Testis (tissue), 3 donors: ENCODE results near the gene COX7A1. TPM values are rescaled to one million over a fixed set of nuclear protein-coding genes. Genes with fewer than 3 reads are reported as not detected.
"Not testable (repeated sequence)": the region's sequence is repeated elsewhere in the genome, so short reads cannot be mapped to it uniquely, and the experiment has no call there.

Experiments
- DNase-seq: peaks from one replicate; pipeline ENCODE4 v3.0.0-alpha.2; 2019
- H3K27ac ChIP-seq, 2 donors: fragments of 200-600 bp; sonication (generic); one replicate each; pipeline ENCODE4 v1.5.1; 2019
- H3K27me3 ChIP-seq: fragments of 200-600 bp; sonication (generic); one replicate; pipeline ENCODE4 v1.5.1; 2019
- H3K36me3 ChIP-seq: fragments of 200-600 bp; sonication (generic); one replicate; pipeline ENCODE4 v1.5.1; 2017; ENCODE audit warnings: low read depth; ENCODE audit errors: missing control alignments
- H3K4me1 ChIP-seq: fragments of 200-600 bp; sonication (generic); one replicate; pipeline ENCODE4 v1.5.1; 2019
- H3K4me3 ChIP-seq, 2 donors: fragments of 200-600 bp; sonication (generic); one replicate each; pipeline ENCODE4 v1.5.1; 2017 to 2019
- H3K9me3 ChIP-seq: fragments of 200-600 bp; sonication (generic); one replicate; pipeline ENCODE4 v1.5.1; 2017
- POLR2A ChIP-seq: fragments of 450-650 bp; IDR thresholded peaks from one replicate; pipeline ENCODE4 v1.6.1; 2017; ENCODE audit warnings: antibody characterized with exemption, mild to moderate bottlenecking, moderate library complexity
- WGBS, 2 donors: methylation state at CpG; one replicate each; pipeline ENCODE4 v1.1.5; 2018; 5-methylcytosine and 5-hydroxymethylcytosine counted together
- intact Hi-C: fragments of 100-400 bp; cut with DNase I; formaldehyde crosslinking; loops from one replicate; pipeline ENCODE4 v1.15.1; 2023; ENCODE audit warnings: low total_unique reads
- polyA plus RNA-seq: library from polyadenylated mRNA; stranded (reverse); fragments of 350-450 nt; fragmentation: Illumina TruSeq; extraction: RNeasy Lipid Tissue Mini Kit (QIAGEN cat#74804); gene quantifications from one replicate; pipeline ENCODE4 v1.2.3, GENCODE V29; 2014; ENCODE audit warnings: low read depth, low replicate concordance; ENCODE audit not compliant: insufficient read depth
- total RNA-seq, 2 donors: library from RNA; depleted of rRNA; stranded (reverse); fragments of >200 nt; gene quantifications; one replicate each; pipeline ENCODE4 v1.2.3, GENCODE V29; 2016
- TF ChIP-seq, protein P1 (sequence below), 3 experiments: fragments of 450-650 bp in 2 of 3; fragments of 200-600 bp in 1 of 3; sonication (generic) in 1 of 3; IDR thresholded peaks; one replicate each; pipeline ENCODE4 v1.5.1; 2016 to 2019; ENCODE audit warnings: antibody characterized with exemption in 3 of 3, mild to moderate bottlenecking in 2 of 3, moderate library complexity in 1 of 3

Gene COX7A1
- total and polyA plus RNA-seq, 3 donors from 2014 or later, result 0.79 to 25.4 (median 4.8) TPM

DNA sequence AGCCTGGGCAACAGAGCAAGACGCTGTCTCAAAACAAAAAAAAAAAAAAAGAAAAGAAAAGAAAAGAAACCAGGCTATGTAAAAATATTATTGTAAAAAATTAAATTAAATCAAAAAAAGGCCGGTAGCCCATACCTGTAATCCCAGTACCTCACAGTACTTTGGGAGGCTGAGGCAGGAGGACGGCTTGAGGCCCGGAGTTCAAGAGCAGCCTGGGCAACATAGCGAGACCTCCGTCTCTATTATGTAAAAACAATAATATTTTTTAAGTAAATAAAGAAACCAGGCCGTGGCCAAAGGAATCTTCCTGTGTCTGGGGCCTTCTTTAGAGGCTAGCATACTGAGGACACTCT is 13.2 kb downstream of the COX7A1 start:
- Histone ChIP-seq H3K36me3 (no peaks in the 10 kb centered on the region), H3K4me3 (peak overlapping the region; percentile 87 to 94), H3K27ac (peak overlapping the region; percentile 95 to 96), H3K9me3 (no peaks in the 10 kb centered on the region), H3K27me3 (no peaks in the 10 kb centered on the region), H3K4me1 (peaks cover 8% of the 10 kb centered on the region)
- intact Hi-C loops, result no loop called here
- no peak for TF ChIP-seq POLR2A
- TF ChIP-seq, protein P1, sequence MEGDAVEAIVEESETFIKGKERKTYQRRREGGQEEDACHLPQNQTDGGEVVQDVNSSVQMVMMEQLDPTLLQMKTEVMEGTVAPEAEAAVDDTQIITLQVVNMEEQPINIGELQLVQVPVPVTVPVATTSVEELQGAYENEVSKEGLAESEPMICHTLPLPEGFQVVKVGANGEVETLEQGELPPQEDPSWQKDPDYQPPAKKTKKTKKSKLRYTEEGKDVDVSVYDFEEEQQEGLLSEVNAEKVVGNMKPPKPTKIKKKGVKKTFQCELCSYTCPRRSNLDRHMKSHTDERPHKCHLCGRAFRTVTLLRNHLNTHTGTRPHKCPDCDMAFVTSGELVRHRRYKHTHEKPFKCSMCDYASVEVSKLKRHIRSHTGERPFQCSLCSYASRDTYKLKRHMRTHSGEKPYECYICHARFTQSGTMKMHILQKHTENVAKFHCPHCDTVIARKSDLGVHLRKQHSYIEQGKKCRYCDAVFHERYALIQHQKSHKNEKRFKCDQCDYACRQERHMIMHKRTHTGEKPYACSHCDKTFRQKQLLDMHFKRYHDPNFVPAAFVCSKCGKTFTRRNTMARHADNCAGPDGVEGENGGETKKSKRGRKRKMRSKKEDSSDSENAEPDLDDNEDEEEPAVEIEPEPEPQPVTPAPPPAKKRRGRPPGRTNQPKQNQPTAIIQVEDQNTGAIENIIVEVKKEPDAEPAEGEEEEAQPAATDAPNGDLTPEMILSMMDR (IDR thresholded peaks at IDR 0.05), result no peak
- DNase-seq, result no peak
- 35 to 41% methylated on average over 7 of the region's 7 CpGs for WGBS, 2 donors

DNA sequence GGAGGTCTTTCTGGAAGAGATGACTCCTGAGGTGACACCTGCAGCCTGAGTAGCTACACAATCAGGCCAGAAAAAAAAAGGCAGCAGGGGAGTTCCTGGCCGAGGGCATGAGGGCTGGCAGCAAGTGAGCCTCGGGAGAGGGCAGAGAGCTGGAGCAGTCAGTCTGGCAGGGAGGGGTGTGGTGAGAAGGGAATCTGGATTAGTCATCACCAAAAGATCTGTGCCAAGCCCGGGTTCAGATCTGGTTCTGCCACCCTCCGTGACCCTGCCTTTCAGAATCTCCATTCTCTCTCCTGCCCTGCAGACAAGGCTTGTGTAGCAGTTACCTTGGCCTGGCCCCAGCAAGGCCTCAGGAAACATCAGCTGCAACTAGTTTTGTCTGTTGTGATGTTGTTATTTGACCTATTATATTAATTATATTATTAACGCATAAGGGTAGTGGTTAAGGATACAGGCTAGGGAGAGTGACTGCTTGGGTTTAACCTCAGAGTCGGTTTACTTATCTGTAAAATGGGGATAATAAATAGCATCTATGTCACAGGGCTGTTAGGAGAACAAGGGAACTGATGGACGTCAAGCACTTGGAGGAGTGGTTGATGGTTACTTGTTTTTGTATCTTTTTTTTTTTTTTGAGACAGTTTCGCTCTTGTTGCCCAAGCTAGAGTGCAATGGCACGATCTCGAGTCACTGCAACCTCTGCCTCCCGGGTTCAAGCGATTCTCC is 15.1 kb downstream of the COX7A1 start:
- no peaks in the 10 kb centered on the region for H3K27me3 ChIP-seq
- no peak overlapping the region for H3K4me3 ChIP-seq
- peaks cover 8% of the 10 kb centered on the region for H3K4me1 ChIP-seq
- TF ChIP-seq, protein P1 (IDR thresholded peaks at IDR 0.05), result no peak
- no peak for TF ChIP-seq POLR2A
- no peaks in the 10 kb centered on the region for H3K9me3 ChIP-seq
- 68 to 70% methylated on average over 12 of the region's 12 CpGs for WGBS, 2 donors
- H3K27ac ChIP-seq, result no peak overlapping the region
- no peaks in the 10 kb centered on the region for H3K36me3 ChIP-seq
- DNase-seq, result no peak
- intact Hi-C loops, result no loop called here

DNA sequence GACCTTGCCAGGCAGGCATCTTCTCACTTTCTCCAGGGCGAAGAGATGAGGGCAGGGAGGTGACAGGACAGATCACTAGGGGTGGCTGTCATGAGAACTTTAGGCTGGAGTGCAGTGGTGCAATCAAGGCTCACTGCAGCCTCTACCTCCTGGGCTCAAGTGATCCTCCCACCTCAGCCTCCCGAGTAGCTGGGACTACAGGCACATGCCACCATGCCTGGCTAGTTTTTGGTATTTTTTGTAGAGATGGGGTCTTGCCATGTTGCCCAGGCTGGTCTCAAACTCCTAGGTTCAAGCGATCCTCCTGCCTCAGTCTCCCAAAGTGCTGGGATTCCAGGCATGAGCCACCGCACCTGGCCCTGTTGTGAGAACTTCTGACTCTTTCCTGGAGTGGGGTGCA is 17.4 kb downstream of the COX7A1 start:
- DNase-seq, H3K36me3 ChIP-seq, H3K27ac ChIP-seq, H3K4me1 ChIP-seq, H3K4me3 ChIP-seq, H3K9me3 ChIP-seq, H3K27me3 ChIP-seq, intact Hi-C loops: not testable (repeated sequence)
- WGBS, 2 donors, result 95 to 100% methylated on average over 4 of the region's 4 CpGs

DNA sequence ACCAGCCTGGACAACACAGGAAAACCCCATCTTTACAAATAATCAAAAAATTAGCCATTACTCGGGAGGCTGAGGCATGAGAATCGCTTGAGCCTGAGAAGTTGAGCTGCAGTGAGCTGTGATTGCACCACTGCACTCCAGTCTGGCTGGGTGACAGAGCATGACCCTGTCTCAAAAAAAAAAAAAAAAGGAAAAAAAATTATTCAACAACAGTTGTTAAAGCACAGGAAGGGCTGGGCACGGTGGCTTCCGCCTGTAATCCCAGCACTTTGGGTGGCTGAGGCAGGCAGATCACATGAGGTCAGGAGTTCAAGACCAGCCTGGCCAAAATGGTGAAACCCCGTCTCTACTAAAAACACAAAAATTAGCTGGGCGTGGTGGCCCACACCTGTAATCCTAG is 21.0 kb downstream of the COX7A1 start:
- DNase-seq, result not testable (repeated sequence)
- 82 to 89% methylated on average over 6 of the region's 6 CpGs for WGBS, 2 donors

DNA sequence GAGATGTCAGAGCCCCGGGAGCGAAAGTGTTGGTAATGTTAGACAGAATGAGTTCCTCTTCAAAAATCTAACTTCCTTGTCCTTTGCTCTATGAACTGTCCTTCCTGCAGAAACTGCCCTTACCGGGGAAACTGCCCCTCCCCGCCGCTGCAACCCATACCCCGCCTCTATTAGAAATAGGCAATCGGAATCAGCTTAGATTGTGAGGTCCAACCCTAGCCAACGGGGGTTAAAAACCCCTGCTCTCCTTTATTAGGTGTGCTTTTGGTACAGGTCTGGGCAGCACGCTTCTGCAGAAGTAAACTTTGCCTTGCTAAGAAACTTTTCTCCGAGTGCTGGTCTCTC is 23.9 kb downstream of the COX7A1 start:
- peak overlapping the region; percentile 75 to 89 for H3K27ac ChIP-seq
- H3K4me3 ChIP-seq, result peak overlapping the region; percentile 55 to 58
- H3K36me3 ChIP-seq, result no peaks in the 10 kb centered on the region
- no peak for DNase-seq
- TF ChIP-seq, protein P1 (IDR thresholded peaks at IDR 0.05), result no peak
- TF ChIP-seq POLR2A, result no peak
- no peaks in the 10 kb centered on the region for H3K9me3 ChIP-seq
- intact Hi-C loops, result loop anchor here (5.0 kb wide), 1 partner anchor 44 kb away; no protein-coding TSS in a partner anchor
- 5% methylated on average over 10 of the region's 10 CpGs for WGBS, 2 donors
- no peaks in the 10 kb centered on the region for H3K27me3 ChIP-seq
- peaks cover 4% of the 10 kb centered on the region for H3K4me1 ChIP-seq

More for the DNA sequence above, 21.0 kb downstream of the COX7A1 start:
- H3K4me1 ChIP-seq, H3K36me3 ChIP-seq, H3K27me3 ChIP-seq, H3K4me3 ChIP-seq, H3K27ac ChIP-seq, H3K9me3 ChIP-seq, intact Hi-C loops: not testable (repeated sequence)

DNA sequence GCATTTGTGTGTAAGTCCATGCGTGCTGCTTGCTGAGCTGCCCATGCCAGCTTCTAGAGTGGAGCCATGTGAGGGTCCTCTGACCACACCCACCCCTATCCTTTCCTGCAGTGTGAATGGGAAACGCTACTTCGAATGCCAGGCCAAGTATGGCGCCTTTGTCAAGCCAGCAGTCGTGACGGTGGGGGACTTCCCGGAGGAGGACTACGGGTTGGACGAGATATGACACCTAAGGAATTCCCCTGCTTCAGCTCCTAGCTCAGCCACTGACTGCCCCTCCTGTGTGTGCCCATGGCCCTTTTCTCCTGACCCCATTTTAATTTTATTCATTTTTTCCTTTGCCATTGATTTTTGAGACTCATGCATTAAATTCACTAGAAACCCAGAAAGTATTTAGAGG is 26.7 kb downstream of the COX7A1 start:
- H3K9me3 ChIP-seq, result no peaks in the 10 kb centered on the region
- DNase-seq, result no peak
- no peak overlapping the region for H3K27ac ChIP-seq
- no peak overlapping the region for H3K4me3 ChIP-seq
- H3K27me3 ChIP-seq, result no peaks in the 10 kb centered on the region
- 81 to 86% methylated on average over 9 of the region's 9 CpGs for WGBS, 2 donors
- intact Hi-C loops, result loop anchor here (5.0 kb wide), 1 partner anchor 47 kb away; no protein-coding TSS in a partner anchor
- TF ChIP-seq POLR2A, result no peak
- TF ChIP-seq, protein P1 (IDR thresholded peaks at IDR 0.05), result no peak
- H3K36me3 ChIP-seq, result no peaks in the 10 kb centered on the region
- peaks cover 4% of the 10 kb centered on the region for H3K4me1 ChIP-seq
